ENCODE results near the gene RNF182. TPM values are rescaled to one million over a fixed set of nuclear protein-coding genes. Genes with fewer than 3 reads are reported as not detected.
A peak's percentile ranks its signal among the peaks of the same experiment; 100 is the strongest.

The RNF182 gene
- total RNA-seq, 4 donors from 2014 or later, result 0.19 TPM; not detected in 3

- TF ChIP-seq POLR2A (IDR thresholded peaks at IDR 0.05), result no peak
- no peak for TF ChIP-seq CTCF (IDR thresholded peaks at IDR 0.05)
- Histone ChIP-seq H3K27ac (no peak overlapping the region), H3K9me3 (no peaks in the 10 kb centered on the region), H3K36me3 (no peaks in the 10 kb centered on the region), H3K4me3 (no peak overlapping the region), H3K4me1 (peaks cover 6 to 20% (median 14%) of the 10 kb centered on the region in 3 donors), H3K27me3 (peaks cover 0 to 90% (median 21%) of the 10 kb centered on the region in 4 donors)
- no peak for DNase-seq
- intact Hi-C loops (cut with DNase I), result no loop called here
- 78 to 82% methylated on average over 3 of the region's 3 CpGs for WGBS, 2 donors
Measured at GRCh38 chr6:13922750-13923149, 2.0 kb upstream of the RNF182 start.

GRCh38 chr6:13923527-13924145 lies 1.1 kb upstream of the RNF182 start:
- H3K9me3 ChIP-seq, result no peaks in the 10 kb centered on the region
- H3K4me1 ChIP-seq, result peaks cover 6 to 20% (median 14%) of the 10 kb centered on the region in 3 donors
- no peak for DNase-seq
- peaks cover 0 to 90% (median 21%) of the 10 kb centered on the region in 4 donors for H3K27me3 ChIP-seq
- H3K36me3 ChIP-seq, result no peaks in the 10 kb centered on the region
- peak overlapping the region in 1 of 4 donors; percentile 67 for H3K4me3 ChIP-seq
- TF ChIP-seq CTCF (IDR thresholded peaks at IDR 0.05) (no peak), POLR2A (IDR thresholded peaks at IDR 0.05) (no peak)
- H3K27ac ChIP-seq, result peak overlapping the region in 2 of 4 donors; percentile 49 to 52
- 28 to 29% methylated on average over 5 of the region's 5 CpGs for WGBS, 2 donors
- intact Hi-C loops (cut with DNase I), result no loop called here

- TF ChIP-seq POLR2A (IDR thresholded peaks at IDR 0.05), result no peak
- TF ChIP-seq CTCF (IDR thresholded peaks at IDR 0.05), result no peak
- Histone ChIP-seq H3K4me1 (peaks cover 6 to 20% (median 14%) of the 10 kb centered on the region in 3 donors), H3K4me3 (peak overlapping the region; percentile 20 to 67 (median 42)), H3K36me3 (no peaks in the 10 kb centered on the region), H3K27me3 (peaks cover 0 to 95% (median 21%) of the 10 kb centered on the region in 4 donors), H3K27ac (peak overlapping the region in 2 of 4 donors; percentile 49 to 52), H3K9me3 (no peaks in the 10 kb centered on the region)
- 7 to 9% methylated on average over 17 to 29 of the region's 37 CpGs for WGBS, 2 donors
- no peak for DNase-seq
- intact Hi-C loops (cut with DNase I), result no loop called here
Measured at GRCh38 chr6:13924146-13924948, 405 bp upstream of the RNF182 start.

GRCh38 chr6:13926378-13926777 lies 1.6 kb downstream of the RNF182 start:
- no peak overlapping the region for H3K27ac ChIP-seq
- 77 to 80% methylated on average over 4 of the region's 4 CpGs for WGBS, 2 donors
- H3K9me3 ChIP-seq, result no peaks in the 10 kb centered on the region
- no peaks in the 10 kb centered on the region for H3K36me3 ChIP-seq
- TF ChIP-seq POLR2A (IDR thresholded peaks at IDR 0.05) (no peak), CTCF (IDR thresholded peaks at IDR 0.05) (no peak)
- no peak for DNase-seq
- H3K4me3 ChIP-seq, result no peak overlapping the region
- peaks cover 0 to 99% (median 21%) of the 10 kb centered on the region in 4 donors for H3K27me3 ChIP-seq
- intact Hi-C loops (cut with DNase I), result no loop called here
- peaks cover 6 to 20% (median 14%) of the 10 kb centered on the region in 3 donors for H3K4me1 ChIP-seq

- Histone ChIP-seq H3K4me3 (no peak overlapping the region), H3K27me3 (peaks cover 0 to 98% (median 21%) of the 10 kb centered on the region in 4 donors), H3K27ac (no peak overlapping the region), H3K9me3 (no peaks in the 10 kb centered on the region), H3K36me3 (no peaks in the 10 kb centered on the region), H3K4me1 (peaks cover 6 to 20% (median 14%) of the 10 kb centered on the region in 3 donors)
- no peak for TF ChIP-seq POLR2A (IDR thresholded peaks at IDR 0.05)
- TF ChIP-seq CTCF (IDR thresholded peaks at IDR 0.05), result peak in 1 of 6 experiments; percentile 30
- WGBS, 2 donors, result 56 to 82% methylated on average over 3 of the region's 3 CpGs
- intact Hi-C loops (cut with DNase I), result no loop called here
- DNase-seq, result no peak
Measured at GRCh38 chr6:13927203-13927602, 2.5 kb downstream of the RNF182 start.
